NCI-H2196 (cell line): Measurements from ENCODE around the gene SLC39A1.

ENCODE experiments used
- DNase-seq: peaks from one replicate; lab custom pipeline; 2025; ENCODE audit not compliant: unreplicated experiment; lab: John Stamatoyannopoulos, UW

Gene SLC39A1

GRCh38 chr1:153977250-153978240 is 14.2 kb upstream of the SLC39A1 start, which contains the start of gene JTB:
TSS of gene JTB (minus strand) at chr1:153977674. CDS start at chr1:153977252, 422 bp downstream.
- peak; percentile 81 for DNase-seq

GRCh38 chr1:153976819-153977249 is 13.5 kb upstream of the SLC39A1 start:
- DNase-seq = no peak

- no peak for DNase-seq
Measured at GRCh38 chr1:153973525-153973924, 10.2 kb upstream of the SLC39A1 start.

- DNase-seq = no peak
Measured at GRCh38 chr1:153973071-153973470, 9.7 kb upstream of the SLC39A1 start.

DNA sequence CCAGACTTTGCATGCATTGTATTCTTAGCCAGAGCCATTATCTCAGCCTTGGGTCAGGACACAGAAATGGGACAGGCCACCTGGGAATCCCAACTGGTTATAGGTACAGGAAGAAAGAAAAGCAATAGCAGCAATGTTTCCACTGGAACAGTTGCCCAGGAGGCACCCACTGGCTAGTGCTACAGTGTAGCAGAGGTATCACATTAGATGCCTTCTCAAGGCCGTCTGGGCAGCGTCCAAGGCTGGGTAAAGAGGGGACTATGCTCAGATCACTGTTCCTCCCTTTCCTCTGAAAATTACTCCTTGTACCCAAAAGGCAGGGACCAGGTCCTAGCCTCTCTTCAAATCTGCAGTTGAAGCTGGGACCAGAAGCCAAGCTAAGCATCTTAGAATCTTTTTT is 7.0 kb upstream of the SLC39A1 start:
- no peak for DNase-seq

- no peak for DNase-seq
Measured at GRCh38 chr1:153968972-153969371, 5.6 kb upstream of the SLC39A1 start.

GRCh38 chr1:153968408-153968807 is 5.1 kb upstream of the SLC39A1 start:
- no peak for DNase-seq

- DNase-seq = peak; percentile 51
Measured at GRCh38 chr1:153968000-153968363, 4.6 kb upstream of the SLC39A1 start.

DNA sequence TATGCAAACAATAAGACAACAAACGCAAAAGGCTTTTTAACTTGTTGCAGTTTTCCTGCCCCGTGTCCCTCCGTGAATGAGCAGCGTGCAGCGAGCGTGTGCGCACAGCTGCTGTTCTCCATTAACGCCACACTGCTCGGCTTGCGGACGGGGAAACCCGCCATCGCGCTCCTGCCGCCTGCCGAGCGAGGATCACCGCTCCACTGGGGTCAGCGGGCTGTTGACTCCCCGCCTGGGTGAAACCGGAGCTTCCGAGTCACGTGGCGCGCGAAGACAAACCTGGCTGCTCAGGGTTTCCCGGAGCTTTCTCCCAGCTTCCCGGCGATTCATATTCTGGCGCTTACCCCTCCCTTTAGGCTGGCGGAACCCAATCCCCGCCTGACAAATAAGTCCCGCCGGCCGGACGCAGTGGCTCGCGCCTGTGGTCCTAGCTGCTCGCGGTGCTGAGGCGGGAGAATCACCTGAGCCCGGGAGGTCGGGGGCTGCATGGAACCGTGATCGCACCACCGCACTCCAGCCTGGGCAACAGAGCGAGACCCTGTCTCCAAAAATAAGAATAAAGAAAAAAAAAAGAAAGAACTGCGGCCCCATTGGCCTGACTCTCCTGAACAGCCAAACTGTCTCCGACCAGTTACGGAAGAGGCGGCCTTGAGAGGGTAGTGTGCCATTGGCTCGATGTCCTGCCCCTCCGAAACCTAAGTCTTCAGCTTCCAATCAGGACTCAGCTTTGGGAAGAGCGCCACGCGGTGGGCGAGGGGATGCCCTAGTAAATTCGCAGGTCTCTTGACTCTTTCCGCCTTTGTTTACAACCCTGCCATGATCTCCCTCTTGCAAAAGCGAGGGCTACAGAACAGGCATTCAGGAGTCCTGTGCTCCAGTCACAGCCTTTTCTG is 4.0 kb upstream of the SLC39A1 start, which contains the start of gene CREB3L4:
Gene CREB3L4, plus strand, starts transcription at position 796 of the 893 bp plus-strand sequence. CDS start 624 bp downstream, outside the sequence.
- DNase-seq = peak; percentile 95

GRCh38 chr1:153963850-153964331 is 554 bp upstream of the SLC39A1 start:
- DNase-seq = no peak

DNA sequence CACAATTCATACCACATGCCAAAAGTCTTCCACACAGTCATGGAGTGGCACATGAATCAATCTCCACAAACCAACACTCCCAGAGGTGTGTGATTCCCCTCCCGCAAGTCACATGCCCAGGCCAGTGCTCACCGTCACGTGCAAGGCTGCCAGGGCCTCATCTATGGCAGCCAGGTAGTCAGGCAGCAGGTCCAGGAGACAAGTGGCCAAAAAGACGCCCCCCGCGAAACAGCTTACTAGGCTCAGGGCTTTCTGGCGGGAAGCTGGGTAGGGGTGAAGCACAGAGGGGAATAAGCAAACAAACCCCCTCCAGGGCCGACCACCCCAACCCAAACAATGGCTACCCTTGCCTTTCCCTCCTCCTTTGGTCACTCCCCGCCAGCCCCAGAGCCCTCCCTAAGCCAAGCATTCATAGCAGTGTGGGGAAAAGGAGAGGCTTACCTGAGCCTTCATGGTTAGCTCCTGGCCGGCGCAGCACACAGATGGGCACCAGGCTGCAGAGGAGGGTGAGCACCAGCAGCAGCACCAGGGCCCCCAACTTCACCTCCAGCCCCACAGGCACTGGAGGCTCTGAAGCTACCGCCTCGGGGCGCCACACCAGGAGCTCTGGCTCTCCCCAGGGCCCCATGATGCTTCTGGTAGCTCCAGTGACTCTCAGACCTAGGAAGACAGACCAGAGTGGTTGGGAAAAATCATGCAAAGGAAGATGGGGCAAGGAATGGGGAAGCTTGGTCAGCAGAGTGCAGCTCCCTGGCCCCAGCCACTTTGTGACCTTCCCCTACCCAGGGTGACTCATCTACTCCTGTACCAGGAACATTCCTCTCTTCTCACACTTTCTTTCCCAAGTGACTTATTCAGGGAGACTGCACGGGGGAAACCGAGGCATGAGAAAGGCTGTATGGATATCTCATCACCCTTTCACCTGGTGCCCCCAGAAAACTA is 978 bp downstream of the SLC39A1 start:
- DNase-seq = no peak

- no peak for DNase-seq
Measured at GRCh38 chr1:153961421-153961820, 1.9 kb downstream of the SLC39A1 start.

- no peak for DNase-seq
Measured at GRCh38 chr1:153960206-153960605, 3.1 kb downstream of the SLC39A1 start.

- no peak for DNase-seq
Measured at GRCh38 chr1:153959454-153959853, 3.9 kb downstream of the SLC39A1 start.

DNA sequence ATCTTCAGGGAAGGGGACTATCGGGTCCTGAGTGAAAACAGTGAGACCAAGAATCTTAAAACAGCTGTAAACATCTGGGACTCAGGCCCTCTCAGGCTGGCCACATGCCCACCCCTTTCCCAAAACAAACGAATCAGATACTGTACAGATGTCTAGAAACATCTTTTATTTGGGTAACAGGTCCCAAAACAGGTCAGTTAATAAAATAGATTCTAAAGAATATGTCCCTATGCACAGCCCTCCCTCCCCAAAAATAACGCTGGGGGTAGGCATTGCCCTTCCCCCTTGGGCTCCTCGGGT is 4.4 kb downstream of the SLC39A1 start:
- no peak for DNase-seq

GRCh38 chr1:153958111-153958960 is 5.0 kb downstream of the SLC39A1 start, which contains the start of gene CRTC2:
TSS of gene CRTC2 (minus strand) at chr1:153958612. CDS start at chr1:153958497, 115 bp downstream.
- peak; percentile 98 for DNase-seq

DNA sequence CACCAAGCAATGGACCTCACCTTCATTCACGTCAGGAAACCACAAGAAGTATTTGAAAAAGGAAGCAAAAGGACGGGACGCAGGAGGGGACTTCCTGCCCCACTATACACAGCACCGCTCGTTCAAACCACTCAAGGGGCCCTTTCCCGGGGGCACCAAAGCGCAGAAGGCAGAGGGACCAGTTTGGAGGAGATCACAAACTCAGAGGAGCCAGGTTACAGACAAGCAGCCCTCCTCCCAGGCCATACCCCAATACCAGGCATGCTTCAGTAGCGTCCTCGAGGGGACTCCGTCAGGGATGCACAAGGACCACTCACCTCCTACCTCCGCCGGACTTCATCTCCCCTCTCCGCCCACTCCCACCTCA is 5.6 kb downstream of the SLC39A1 start:
- DNase-seq = no peak

DNA sequence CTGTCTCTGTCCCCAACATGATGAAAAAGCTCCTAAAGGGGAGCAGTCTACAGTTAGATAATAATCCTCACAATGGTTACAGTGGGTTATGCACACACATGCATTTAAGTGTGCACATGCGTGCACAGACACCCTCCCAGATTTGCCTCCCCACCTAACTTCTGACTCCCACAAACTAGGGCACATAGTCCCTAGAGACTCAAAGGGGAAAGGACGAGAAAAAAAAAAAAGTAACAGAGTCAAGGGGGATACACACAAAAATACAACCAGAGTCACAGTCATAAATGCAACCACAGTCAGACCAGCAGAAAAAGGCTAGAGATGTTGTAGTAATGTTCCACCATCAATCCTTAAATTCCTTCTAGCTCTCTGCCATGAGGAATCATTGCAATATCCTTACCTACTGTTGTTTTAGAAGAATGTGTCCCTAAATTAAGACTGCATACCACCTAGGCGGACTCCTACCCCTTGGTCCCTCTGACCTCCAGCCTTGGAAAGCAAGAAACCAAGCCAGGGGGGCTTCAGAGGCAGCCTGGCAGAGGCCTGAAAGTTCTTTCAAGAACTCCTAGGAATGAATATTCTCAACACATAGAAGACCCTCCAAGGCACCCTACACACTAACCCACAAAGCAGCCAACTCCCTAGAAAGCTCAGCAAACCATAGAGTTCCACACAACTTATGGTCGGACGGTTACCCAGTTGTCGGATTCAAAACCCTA is 6.2 kb downstream of the SLC39A1 start:
- DNase-seq = no peak

DNA sequence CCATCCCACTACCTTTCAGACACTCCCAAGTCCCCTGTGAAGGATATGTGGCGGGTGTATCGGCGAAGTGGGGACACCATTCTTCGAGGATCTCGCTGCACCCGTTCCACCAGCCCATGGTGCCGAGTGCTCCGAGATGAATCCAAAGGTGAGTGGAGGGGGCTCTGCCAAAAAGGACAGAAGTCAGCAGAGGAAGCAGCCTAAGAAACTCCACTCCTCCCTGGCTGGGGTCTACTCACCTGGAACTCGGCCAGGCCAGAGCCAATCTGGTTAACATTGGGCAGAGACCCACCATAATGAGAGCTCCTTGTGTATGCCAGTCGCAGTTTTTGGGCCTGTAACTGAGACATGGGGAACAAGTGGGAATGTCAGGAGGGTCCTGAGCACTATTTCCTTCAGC is 8.5 kb downstream of the SLC39A1 start:
- DNase-seq = no peak
